Measurements from ENCODE around the gene EFCAB5. TPM values are rescaled to one million over a fixed set of nuclear protein-coding genes. Genes with fewer than 3 reads are reported as not detected.

EFCAB5 gene
- total RNA-seq, 6 experiments from 2014 or later = 0.27 to 0.94 (median 0.64) TPM

DNA sequence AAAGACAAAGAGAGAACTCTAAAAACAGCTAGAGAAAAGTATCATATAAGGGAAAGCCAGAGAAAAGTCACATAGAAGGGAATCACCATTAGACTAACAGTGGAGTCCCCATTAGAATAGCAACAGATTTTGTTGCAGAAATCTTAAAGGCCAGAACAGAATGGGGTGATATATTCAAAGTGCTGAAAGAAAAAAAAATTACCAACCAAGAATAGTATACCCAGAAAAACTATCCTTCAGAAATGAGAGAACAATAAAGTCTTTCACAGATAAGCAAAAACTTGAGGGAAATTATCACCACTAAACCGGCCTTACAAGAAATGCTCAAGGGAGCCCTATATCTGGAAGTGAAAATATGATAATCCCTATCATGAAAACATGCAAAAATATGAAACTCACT is 123.3 kb downstream of the EFCAB5 start:
- Mint-ChIP-seq H3K27ac (no peak overlapping the region), H3K9me3 (peaks cover 25% of the 10 kb centered on the region), H3K4me1 (ENCODE audit: low read depth) (no peaks in the 10 kb centered on the region), H3K4me3 (no peak overlapping the region), H3K36me3 (ENCODE audit: low read depth) (peaks cover 19% of the 10 kb centered on the region), H3K27me3 (ENCODE audit: insufficient read depth) (peaks cover 39% of the 10 kb centered on the region)
- DNase-seq = no peak
- TF ChIP-seq, protein P1, sequence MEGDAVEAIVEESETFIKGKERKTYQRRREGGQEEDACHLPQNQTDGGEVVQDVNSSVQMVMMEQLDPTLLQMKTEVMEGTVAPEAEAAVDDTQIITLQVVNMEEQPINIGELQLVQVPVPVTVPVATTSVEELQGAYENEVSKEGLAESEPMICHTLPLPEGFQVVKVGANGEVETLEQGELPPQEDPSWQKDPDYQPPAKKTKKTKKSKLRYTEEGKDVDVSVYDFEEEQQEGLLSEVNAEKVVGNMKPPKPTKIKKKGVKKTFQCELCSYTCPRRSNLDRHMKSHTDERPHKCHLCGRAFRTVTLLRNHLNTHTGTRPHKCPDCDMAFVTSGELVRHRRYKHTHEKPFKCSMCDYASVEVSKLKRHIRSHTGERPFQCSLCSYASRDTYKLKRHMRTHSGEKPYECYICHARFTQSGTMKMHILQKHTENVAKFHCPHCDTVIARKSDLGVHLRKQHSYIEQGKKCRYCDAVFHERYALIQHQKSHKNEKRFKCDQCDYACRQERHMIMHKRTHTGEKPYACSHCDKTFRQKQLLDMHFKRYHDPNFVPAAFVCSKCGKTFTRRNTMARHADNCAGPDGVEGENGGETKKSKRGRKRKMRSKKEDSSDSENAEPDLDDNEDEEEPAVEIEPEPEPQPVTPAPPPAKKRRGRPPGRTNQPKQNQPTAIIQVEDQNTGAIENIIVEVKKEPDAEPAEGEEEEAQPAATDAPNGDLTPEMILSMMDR (IDR thresholded peaks at IDR 0.05) = no peak

DNA sequence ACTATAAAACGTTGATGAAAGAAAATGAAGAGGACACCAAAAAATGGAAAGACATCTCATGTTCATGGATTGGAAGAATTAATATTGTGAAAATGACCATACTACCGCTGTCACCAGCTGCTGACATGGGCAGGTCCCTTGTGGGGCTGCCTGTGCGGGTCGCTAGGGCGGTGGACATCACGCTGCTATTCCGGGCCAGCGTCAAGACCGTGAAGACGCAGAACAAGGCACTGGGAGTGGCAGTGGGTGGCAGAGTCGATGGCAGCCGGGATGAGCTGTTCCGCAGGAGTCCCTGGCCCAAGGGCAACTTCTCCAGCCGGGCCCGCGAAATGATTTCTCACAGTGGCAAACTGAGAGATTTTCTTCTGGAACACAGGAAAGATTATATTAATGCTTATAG is 127.0 kb downstream of the EFCAB5 start:
- no peaks in the 10 kb centered on the region for H3K4me1 Mint-ChIP-seq (ENCODE audit: low read depth)
- TF ChIP-seq, protein P1 (IDR thresholded peaks at IDR 0.05) = no peak
- no peak for DNase-seq
- peaks cover 19% of the 10 kb centered on the region for H3K36me3 Mint-ChIP-seq (ENCODE audit: low read depth)
- no peak overlapping the region for H3K27ac Mint-ChIP-seq
- no peak overlapping the region for H3K4me3 Mint-ChIP-seq
- H3K9me3 Mint-ChIP-seq = peaks cover 25% of the 10 kb centered on the region
- peaks cover 37% of the 10 kb centered on the region for H3K27me3 Mint-ChIP-seq (ENCODE audit: insufficient read depth)

DNA sequence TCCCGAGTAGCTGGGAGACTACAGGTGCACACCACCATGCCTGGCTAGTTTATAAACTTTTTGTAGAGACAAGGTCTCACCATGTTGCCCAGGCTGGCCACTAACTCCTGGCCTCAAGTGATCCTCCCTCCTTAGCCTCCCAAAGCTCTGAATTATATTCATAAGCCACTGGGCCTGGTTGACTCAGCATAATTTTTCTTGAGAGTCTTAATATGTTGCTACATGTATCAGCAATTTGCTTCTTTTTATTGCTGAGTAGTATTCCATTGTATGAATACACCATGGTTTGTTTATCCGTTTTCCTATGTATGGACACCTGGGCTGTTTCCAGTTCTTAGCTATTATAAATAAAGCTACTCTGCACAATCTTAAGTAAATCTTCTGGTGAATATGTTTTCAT is 132.8 kb downstream of the EFCAB5 start:
- no peaks in the 10 kb centered on the region for H3K4me1 Mint-ChIP-seq (ENCODE audit: low read depth)
- no peak overlapping the region for H3K27ac Mint-ChIP-seq
- no peaks in the 10 kb centered on the region for H3K9me3 Mint-ChIP-seq
- DNase-seq = no peak
- H3K36me3 Mint-ChIP-seq (ENCODE audit: low read depth) = no peaks in the 10 kb centered on the region
- TF ChIP-seq, protein P1 (IDR thresholded peaks at IDR 0.05) = no peak
- no peak overlapping the region for H3K4me3 Mint-ChIP-seq
- H3K27me3 Mint-ChIP-seq (ENCODE audit: insufficient read depth) = peaks cover 33% of the 10 kb centered on the region

DNA sequence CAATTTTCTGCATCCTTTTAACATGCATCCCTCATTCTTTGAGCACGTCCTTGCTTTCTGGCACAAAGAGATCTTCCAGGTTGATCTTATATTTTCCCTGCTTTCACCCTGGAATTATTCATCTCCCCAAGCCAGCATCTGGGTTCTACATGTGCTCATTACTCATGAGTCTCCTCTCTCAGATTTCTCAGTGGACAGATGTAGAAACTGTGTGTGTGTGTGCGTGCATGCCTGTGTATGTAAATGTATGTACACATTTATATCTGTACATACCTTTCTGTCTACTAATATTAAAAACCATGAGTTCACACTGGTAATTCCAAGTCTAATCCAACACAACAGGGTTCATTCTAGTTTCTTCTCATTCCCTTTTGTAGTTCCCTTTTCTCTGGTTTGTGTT is 133.3 kb downstream of the EFCAB5 start:
- Mint-ChIP-seq H3K36me3 (ENCODE audit: low read depth) (no peaks in the 10 kb centered on the region), H3K27me3 (ENCODE audit: insufficient read depth) (peaks cover 30% of the 10 kb centered on the region), H3K4me3 (no peak overlapping the region), H3K27ac (no peak overlapping the region), H3K4me1 (ENCODE audit: low read depth) (no peaks in the 10 kb centered on the region), H3K9me3 (no peaks in the 10 kb centered on the region)
- TF ChIP-seq, protein P1 (IDR thresholded peaks at IDR 0.05) = no peak
- DNase-seq = no peak

DNA sequence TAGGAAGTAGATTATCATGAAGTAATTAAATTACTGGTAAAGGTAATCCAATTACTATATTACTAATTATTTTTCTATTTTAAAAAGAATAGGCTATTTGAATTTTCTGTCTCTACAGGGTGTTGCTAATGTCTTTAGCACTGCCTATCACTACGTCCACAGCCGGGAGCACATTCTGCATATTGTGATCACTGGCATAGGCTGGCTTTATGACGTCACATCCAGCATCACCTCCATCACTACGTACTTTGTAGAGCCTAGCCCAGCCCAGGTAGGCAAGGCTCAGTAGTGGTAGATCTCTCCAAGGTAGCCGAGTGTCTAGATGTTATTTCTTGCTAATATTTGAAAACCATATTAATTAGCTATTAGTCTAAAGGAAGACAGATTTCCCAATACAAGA is 141.3 kb downstream of the EFCAB5 start:
- Mint-ChIP-seq H3K27ac (no peak overlapping the region), H3K4me3 (no peak overlapping the region)
- TF ChIP-seq, protein P1 (IDR thresholded peaks at IDR 0.05) = no peak

DNA sequence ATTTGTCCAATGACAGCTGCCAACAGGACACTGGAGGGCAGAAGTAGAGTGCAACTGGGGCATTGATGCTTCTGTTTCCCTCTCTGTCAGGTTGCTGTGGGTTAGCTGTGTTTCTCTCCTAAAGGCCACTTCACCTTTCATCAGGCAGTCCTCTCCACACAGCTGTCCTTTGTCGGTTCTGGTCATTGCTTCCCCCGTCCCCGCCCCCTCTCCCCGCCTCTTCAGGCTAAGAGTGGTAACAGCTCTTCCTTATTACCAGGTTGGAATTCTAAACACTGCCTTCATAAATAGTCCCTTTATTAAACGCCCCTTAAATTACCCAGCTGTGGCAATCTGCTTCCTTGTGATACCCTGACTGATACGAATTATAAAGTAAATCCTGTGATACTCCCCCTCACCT is 143.4 kb downstream of the EFCAB5 start:
- no peak overlapping the region for H3K27ac Mint-ChIP-seq
- no peak for DNase-seq
- no peaks in the 10 kb centered on the region for H3K36me3 Mint-ChIP-seq (ENCODE audit: low read depth)
- no peaks in the 10 kb centered on the region for H3K4me1 Mint-ChIP-seq (ENCODE audit: low read depth)
- peaks cover 29% of the 10 kb centered on the region for H3K27me3 Mint-ChIP-seq (ENCODE audit: insufficient read depth)
- no peaks in the 10 kb centered on the region for H3K9me3 Mint-ChIP-seq
- no peak overlapping the region for H3K4me3 Mint-ChIP-seq
- TF ChIP-seq, protein P1 (IDR thresholded peaks at IDR 0.05) = no peak

More for the DNA sequence above, 141.3 kb downstream of the EFCAB5 start:
- DNase-seq = no peak
- no peaks in the 10 kb centered on the region for H3K4me1 Mint-ChIP-seq (ENCODE audit: low read depth)
- no peaks in the 10 kb centered on the region for H3K36me3 Mint-ChIP-seq (ENCODE audit: low read depth)
- H3K9me3 Mint-ChIP-seq = no peaks in the 10 kb centered on the region
- H3K27me3 Mint-ChIP-seq (ENCODE audit: insufficient read depth) = peaks cover 36% of the 10 kb centered on the region

Measured in HFFc6 (cell line).